ENCODE results near the gene NAPEPLD.
"Not testable (repeated sequence)": the region's sequence is repeated elsewhere in the genome, so short reads cannot be mapped to it uniquely, and the experiment has no call there.

NAPEPLD gene

GRCh38 chr7:103148994-103149807 lies at the start of gene NAPEPLD:
Gene NAPEPLD (minus strand): TSS chr7:103149099. CDS start chr7:103128776, 20,323 bp downstream.
- peak; percentile 50 for DNase-seq

DNA sequence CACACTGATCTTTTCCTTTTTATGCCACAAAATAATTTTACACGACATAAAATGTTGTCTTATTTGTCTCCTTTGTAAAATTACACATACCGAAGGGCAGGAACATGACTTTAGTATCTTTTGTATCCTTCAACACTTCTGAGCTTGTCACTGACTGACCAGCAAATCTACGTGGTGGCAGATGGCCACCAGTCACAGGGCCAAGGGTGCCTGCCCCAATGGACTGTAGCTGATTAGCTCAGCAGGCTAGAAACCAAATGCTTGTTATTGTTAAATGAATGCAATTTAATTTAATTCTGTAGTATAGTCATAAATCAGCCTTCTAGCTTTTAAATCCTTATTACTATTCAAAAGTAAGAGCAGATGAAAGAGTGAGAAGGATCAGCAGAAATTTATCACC lies 49.2 kb upstream of the NAPEPLD start:
- DNase-seq: not testable (repeated sequence)

GRCh38 chr7:103195364-103195763 lies 46.5 kb upstream of the NAPEPLD start:
- not testable (repeated sequence) for DNase-seq

DNA sequence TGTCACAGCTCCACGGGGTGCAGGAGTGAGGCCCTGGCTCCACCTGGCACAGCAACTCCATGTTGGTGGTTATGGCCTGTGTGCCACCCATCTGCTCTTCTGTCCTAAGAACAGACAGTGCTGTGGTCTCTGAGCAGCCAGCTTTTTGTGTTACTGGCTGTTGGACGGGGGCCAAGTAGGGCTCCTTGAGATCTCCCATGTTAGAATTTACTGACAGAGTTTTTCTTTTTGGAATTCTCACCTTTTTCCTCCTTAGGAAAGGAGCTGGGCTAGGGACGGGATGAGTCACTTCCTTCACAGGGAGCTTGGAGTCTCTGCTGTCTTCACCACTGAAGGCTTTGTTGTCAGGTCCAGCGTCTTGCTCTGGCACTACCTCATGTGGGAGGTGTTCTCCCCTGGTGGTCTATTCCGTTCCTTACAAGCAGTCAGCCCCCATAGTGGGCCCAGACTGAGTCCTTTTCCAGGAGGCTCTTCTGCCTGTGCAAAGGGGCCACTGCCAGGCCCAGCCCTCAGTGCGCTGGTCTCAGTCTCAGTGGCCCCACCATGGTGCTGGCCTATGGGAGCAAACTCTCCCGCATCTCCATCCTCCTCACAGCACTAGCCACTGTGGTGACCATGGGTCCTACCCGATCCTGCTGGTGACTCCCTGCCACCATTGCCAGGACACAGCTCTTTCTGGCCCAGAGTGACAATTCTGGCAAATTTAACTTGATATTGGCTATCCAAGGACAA lies 23.7 kb upstream of the NAPEPLD start:
- not testable (repeated sequence) for DNase-seq

DNA sequence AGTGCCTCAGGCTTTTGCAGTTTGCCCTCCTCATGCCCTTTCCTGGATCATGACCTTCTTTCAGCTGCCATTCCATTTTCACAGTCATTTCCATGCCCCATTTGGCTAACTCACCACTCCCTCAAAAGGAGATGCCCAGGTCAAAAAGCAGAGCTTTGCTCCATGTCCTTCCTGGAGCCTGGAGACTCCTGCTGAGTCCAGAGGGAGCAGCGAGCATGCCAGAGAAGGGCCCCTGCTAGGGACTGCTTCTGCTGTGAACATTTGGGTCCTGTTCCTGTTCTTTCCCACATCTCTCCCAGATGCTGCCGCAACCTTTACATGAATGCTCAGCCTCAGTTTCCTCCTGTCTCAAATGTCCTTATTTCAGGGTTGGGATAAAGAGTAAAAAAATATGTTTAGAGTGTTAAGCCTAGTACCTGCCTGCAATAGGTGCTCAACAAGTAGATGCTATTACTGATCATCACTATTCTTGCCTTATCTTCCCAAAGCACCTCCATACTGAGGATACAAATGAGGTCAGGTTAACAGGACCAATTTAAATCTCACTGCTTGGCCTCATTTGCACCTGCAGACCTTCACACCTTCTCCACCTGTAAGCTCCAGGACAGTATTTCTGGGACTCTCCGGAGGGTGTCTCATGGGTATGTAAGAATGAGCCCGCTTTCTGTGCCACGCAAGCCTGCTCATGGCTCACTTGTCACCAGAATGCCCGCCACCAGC lies 23.0 kb upstream of the NAPEPLD start:
- not testable (repeated sequence) for DNase-seq

DNA sequence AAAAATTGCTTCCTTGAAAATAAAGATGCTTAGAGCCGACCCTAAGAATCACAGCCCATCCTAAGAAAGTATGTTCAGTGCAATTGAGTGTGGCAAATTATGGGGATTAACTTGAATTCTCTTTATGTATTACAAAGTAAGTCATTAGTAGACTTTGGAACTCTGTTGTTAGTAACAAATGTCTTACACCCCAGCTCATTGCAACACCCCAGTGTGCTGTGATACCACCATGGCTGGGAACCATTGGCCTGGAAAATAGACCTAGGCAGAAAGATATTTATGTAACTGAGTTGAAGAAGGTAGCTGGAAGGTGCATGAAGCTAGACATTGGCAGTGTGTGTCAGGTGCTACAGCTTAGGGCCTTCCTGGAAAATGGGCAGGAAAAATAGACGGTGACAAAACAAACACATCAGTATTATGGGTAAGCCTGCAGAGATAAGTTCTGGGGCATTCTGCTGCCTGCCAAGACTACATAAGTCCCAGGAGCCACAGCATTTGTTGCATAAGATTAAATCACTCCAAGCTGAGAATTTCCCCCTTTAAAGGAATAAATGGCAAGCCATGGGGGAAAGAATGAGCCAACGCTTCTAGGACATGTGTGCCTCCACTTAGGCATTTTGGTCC lies 18.1 kb upstream of the NAPEPLD start:
- DNase-seq: not testable (repeated sequence)

GRCh38 chr7:103163087-103163825 lies 14.4 kb upstream of the NAPEPLD start:
- not testable (repeated sequence) for DNase-seq

DNA sequence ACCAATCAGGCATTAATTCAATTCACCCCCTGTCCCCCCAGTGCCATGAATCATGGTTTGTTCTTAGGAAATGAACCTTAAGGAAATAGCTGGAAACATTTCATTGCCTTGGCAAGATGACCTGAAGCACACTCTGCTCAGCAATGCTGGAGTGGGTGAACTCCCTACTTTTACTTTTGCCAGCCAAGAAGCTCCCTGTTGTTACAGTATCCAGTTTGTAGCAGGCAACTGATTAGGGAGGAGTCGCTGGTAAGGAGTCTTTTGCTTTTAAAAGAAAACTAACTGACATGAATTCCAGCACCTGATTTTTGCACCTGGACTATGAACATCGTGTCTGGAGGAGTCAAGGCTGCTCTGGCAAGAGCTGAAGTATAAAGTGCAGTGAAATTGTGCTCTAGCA lies 13.7 kb upstream of the NAPEPLD start:
- DNase-seq: not testable (repeated sequence)

DNA sequence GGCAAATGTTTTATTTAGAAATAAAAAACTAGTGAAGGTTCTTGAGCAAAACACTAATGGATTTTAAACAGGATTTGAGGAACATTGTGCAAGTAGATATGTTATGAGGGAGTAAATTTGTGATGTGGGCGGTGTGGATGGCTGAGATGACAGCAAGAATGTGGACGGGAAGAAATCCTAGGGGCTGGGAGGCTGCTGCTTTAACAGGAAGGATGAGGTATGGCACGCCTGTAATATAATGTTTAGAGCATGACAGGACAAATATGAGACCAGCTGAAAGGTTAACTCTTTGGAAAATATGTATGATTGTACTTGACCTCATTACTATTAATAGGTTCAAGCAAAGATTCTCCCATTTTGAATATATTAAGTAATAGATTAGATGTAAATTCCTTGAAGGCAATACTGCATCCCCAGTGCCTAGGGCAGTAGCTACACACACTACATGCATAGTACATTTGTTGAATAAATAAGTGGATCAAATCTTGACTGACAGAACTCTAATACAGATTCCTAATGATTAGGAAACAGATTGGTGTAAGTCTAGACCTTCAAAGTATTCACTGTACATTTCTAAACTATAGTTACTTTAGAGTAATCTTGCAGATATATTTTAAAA lies 13.2 kb upstream of the NAPEPLD start:
- not testable (repeated sequence) for DNase-seq

GRCh38 chr7:103159072-103159471 lies 10.2 kb upstream of the NAPEPLD start:
- not testable (repeated sequence) for DNase-seq

GRCh38 chr7:103155331-103156024 lies 6.6 kb upstream of the NAPEPLD start:
- not testable (repeated sequence) for DNase-seq

GRCh38 chr7:103154042-103154441 lies 5.1 kb upstream of the NAPEPLD start:
- no peak for DNase-seq

DNA sequence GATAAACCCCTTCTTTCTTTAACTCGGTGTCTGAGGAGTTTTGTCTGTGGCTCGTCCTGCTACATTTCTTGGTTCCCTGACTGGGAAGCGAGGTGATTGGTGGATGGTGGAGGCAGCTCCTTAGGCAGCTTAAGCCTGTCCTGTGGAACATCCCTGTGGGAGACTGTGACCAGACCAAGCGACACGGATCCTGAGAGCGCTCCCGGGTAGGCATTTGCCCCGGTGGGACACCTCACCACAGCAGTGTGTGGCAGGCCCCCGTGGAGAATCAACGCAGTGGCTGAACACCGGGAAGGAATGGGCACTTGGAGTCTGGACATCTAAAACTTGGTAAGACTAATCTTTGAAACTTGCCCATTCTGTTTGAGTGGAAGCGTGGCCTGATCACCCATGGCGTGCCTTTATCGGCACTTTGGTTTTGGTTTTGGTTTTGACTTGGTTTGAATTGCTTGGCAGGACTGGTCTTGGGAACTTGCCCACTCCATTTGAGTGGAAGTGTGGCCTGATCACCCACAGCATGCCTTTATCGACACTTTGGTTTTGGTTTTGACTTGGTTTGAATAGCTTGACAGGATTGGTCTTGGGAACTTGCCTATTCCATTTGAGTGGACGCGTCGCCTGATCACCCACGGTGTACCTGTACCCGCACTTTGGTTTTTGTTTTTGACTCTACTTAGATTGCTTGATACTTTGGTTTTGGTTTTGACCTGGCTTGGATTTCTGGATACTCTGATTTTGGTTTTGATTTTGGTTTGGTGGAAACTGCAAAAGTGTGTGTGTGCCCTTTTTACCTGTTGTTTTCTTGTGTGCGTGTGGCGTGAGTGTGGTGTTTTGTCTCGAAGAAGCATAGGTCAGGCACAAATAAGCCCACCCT lies 4.1 kb upstream of the NAPEPLD start:
- not testable (repeated sequence) for DNase-seq

DNA sequence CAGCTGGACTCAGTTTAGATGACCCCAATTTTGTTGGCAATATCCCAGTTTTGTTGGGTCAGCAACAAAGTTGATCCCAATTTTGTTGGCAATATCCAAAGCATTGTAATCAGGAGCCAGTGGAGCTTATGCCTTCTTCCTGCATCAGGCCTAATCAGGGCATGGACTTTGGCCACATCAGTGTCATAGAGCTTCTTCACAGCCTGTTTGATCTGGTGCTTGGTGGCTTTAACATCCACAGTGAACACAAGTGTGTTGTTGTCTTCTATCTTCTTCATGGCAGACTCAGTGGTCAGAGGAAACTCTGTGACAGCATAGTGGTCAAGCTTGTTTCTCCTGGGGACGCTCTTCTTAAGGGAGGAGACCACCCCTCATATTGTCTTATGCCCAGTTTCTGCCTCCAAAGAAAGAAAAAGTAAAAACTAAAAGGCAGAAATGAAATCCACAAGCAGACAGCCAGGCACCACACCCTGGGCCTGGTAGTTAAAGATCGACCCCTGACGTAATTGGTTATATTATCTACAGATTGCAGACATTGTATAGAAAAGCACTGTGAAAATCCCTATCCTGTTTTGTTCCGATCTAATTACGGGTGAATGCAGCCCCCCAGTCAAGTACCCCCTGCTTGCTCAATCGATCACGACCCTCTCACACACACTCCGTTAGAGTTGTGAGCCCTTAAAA lies 3.2 kb upstream of the NAPEPLD start:
- not testable (repeated sequence) for DNase-seq

- no peak for DNase-seq
Observed at GRCh38 chr7:103150192-103150591, 1.3 kb upstream of the NAPEPLD start.

GRCh38 chr7:103149808-103150180 lies 895 bp upstream of the NAPEPLD start:
- DNase-seq: no peak

DNA sequence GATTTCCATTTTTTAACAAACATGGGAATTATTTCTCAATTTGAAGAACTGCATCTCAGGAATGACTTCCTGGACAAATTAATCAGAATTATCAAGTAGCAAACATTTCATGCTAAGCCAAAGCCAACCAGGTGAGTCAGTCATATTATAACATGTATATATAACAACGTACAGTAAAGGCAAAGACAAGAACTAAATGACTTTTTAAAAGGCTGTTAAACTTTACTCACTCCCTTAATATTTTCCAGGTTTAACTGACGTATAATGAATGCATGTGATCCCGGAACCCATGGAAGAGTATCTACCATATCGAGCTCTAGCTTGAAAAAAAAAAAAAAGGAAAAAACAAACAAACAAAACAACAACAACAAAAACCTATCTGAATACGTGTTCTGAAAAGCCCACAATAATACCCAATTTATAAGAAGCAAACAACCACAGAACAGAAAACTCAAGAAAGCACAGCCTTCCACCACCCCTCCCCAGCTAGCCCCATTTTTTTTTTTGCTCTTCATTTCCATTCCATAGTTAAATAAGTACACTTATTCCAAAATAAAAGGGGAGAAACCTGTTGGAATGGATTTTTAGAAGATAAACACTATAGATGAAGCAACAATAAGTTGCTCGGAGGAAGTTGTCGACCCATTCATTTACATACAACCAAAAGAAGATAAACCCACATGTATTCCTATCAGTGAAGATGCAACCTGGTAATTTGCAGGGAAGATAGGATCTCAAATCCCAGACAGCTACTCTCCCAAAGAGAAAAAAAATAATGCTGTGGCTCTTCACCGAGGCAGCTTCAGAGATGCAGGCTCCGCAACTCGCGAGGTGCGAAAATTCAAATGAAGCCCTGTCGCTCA lies 537 bp downstream of the NAPEPLD start:
- no peak for DNase-seq

DNA sequence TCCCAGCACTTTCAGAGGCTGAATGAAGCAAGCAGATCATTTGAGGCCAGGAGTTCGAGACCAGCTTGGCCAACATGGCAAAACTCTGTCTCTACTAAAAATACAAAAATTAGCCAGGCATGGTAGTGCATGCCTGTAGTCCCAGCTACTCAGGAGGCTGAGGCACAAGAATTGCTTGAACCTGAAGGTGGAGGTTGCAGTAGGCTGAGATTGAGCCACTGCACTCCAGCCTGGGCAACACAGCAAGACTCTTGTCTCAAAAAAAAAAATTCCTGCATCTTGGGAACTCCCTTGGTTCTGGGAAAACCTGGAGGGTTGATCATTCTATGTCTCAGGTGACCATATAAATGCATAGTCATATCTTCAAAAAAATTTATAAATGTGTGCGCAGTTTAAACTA lies 4.1 kb downstream of the NAPEPLD start:
- DNase-seq: not testable (repeated sequence)

Measured in NCI-H510A (cell line).